Activated T-cell treated with anti-CD3 and anti-CD28 coated beads, Interleukin-2, amount 50 U/mL, for 72 hours (primary cell): ENCODE data around the gene AMOTL1. TPM values are rescaled to one million over a fixed set of nuclear protein-coding genes. Genes with fewer than 3 reads are reported as not detected.
A peak's percentile ranks its signal among the peaks of the same experiment; 100 is the strongest.
"Not testable (repeated sequence)": the region's sequence is repeated elsewhere in the genome, so short reads cannot be mapped to it uniquely, and the experiment has no call there.

Experiments
- ATAC-seq, 2 donors: fragments of 150-1000 bp; cut with Tn5 transposase; replicated peaks in 1 of 2; 2 replicates each; pipeline ENCODE4 v1.10.0; 2021; ENCODE audit warnings: moderate library complexity in 2 of 2, mild to moderate bottlenecking in 1 of 2
- DNase-seq, 2 donors: peaks; one replicate each; pipeline ENCODE4 v3.0.0; 2021 to 2022; ENCODE audit warnings: mixed read lengths in 1 of 2
- H3K27ac Mint-ChIP-seq: one replicate; pipeline ENCODE4 v1.8.0; 2022; ENCODE audit warnings: mild to moderate bottlenecking, moderate library complexity, mixed read lengths
- H3K27me3 Mint-ChIP-seq: one replicate; pipeline ENCODE4 v1.8.0; 2022; ENCODE audit warnings: low read depth, mixed read lengths
- H3K36me3 Mint-ChIP-seq, 2 donors: one replicate each; pipeline ENCODE4 v1.8.0; 2022; ENCODE audit warnings: mixed read lengths in 2 of 2, mild to moderate bottlenecking in 1 of 2; ENCODE audit not compliant: insufficient read depth in 2 of 2
- H3K4me1 Mint-ChIP-seq: one replicate; pipeline ENCODE4 v1.8.0; 2022; ENCODE audit warnings: low read depth, mixed read lengths
- H3K4me3 Mint-ChIP-seq, 2 donors: one replicate each; pipeline ENCODE4 v1.8.0; 2022; ENCODE audit warnings: mild to moderate bottlenecking in 2 of 2, mixed read lengths in 2 of 2, moderate library complexity in 2 of 2
- H3K9me3 Mint-ChIP-seq, 2 donors: one replicate each; pipeline ENCODE4 v1.8.0; 2022; ENCODE audit warnings: mixed read lengths in 2 of 2
- total RNA-seq, 2 donors: library from RNA; stranded (reverse); gene quantifications; one replicate each; pipeline ENCODE4 v1.2.3, GENCODE V29; 2022

AMOTL1 gene
- total RNA-seq, 2 donors from 2014 or later = 0.67 to 2.8 TPM

- Mint-ChIP-seq H3K4me3 (no peak overlapping the region), H3K4me1 (no peaks in the 10 kb centered on the region), H3K27me3 (no peaks in the 10 kb centered on the region), H3K9me3 (no peaks in the 10 kb centered on the region), H3K27ac (no peak overlapping the region), H3K36me3 (no peaks in the 10 kb centered on the region)
- ATAC-seq = no peak
- DNase-seq = no peak
These were observed 41.1 kb downstream of the AMOTL1 start for GRCh38 chr11:94809251-94809650.

GRCh38 chr11:94812724-94813720, 44.9 kb downstream of the AMOTL1 start:
- H3K4me3 Mint-ChIP-seq, H3K4me1 Mint-ChIP-seq, DNase-seq, ATAC-seq, H3K27ac Mint-ChIP-seq, H3K27me3 Mint-ChIP-seq, H3K36me3 Mint-ChIP-seq, H3K9me3 Mint-ChIP-seq: not testable (repeated sequence)

GRCh38 chr11:94814272-94814976, 46.3 kb downstream of the AMOTL1 start:
- Mint-ChIP-seq H3K27me3 (no peaks in the 10 kb centered on the region), H3K9me3 (no peaks in the 10 kb centered on the region), H3K4me3 (no peak overlapping the region)

GRCh38 chr11:94815705-94816344, 47.7 kb downstream of the AMOTL1 start:
- no peak overlapping the region for H3K27ac Mint-ChIP-seq
- ATAC-seq = no peak
- H3K27me3 Mint-ChIP-seq = no peaks in the 10 kb centered on the region
- no peak for DNase-seq
- H3K36me3 Mint-ChIP-seq = no peaks in the 10 kb centered on the region
- H3K4me3 Mint-ChIP-seq = no peak overlapping the region
- H3K4me1 Mint-ChIP-seq = no peaks in the 10 kb centered on the region
- no peaks in the 10 kb centered on the region for H3K9me3 Mint-ChIP-seq

More at GRCh38 chr11:94814272-94814976, 46.3 kb downstream of the AMOTL1 start:
- H3K27ac Mint-ChIP-seq = no peak overlapping the region
- ATAC-seq (no peak), DNase-seq (no peak)
- H3K36me3 Mint-ChIP-seq = no peaks in the 10 kb centered on the region
- H3K4me1 Mint-ChIP-seq = no peaks in the 10 kb centered on the region

GRCh38 chr11:94820480-94820879, 52.3 kb downstream of the AMOTL1 start:
- Mint-ChIP-seq H3K36me3 (no peaks in the 10 kb centered on the region), H3K27ac (no peak overlapping the region), H3K4me1 (no peaks in the 10 kb centered on the region), H3K4me3 (no peak overlapping the region), H3K9me3 (no peaks in the 10 kb centered on the region), H3K27me3 (no peaks in the 10 kb centered on the region)
- ATAC-seq = no peak
- DNase-seq = no peak

GRCh38 chr11:94821439-94821838, 53.3 kb downstream of the AMOTL1 start:
- Mint-ChIP-seq H3K4me3 (no peak overlapping the region), H3K27ac (no peak overlapping the region), H3K4me1 (no peaks in the 10 kb centered on the region), H3K27me3 (no peaks in the 10 kb centered on the region), H3K36me3 (no peaks in the 10 kb centered on the region), H3K9me3 (no peaks in the 10 kb centered on the region)
- DNase-seq = no peak
- no peak for ATAC-seq

- no peak overlapping the region for H3K4me3 Mint-ChIP-seq
- no peaks in the 10 kb centered on the region for H3K27me3 Mint-ChIP-seq
- no peaks in the 10 kb centered on the region for H3K36me3 Mint-ChIP-seq
These were observed 53.9 kb downstream of the AMOTL1 start for GRCh38 chr11:94822080-94822479.

GRCh38 chr11:94823102-94823732, 55.1 kb downstream of the AMOTL1 start:
- Mint-ChIP-seq H3K4me1 (no peaks in the 10 kb centered on the region), H3K27ac (no peak overlapping the region), H3K9me3 (no peaks in the 10 kb centered on the region), H3K27me3 (no peaks in the 10 kb centered on the region), H3K4me3 (no peak overlapping the region), H3K36me3 (no peaks in the 10 kb centered on the region)
- no peak for DNase-seq
- ATAC-seq = no peak

More at GRCh38 chr11:94822080-94822479, 53.9 kb downstream of the AMOTL1 start:
- Mint-ChIP-seq H3K27ac (no peak overlapping the region), H3K9me3 (no peaks in the 10 kb centered on the region), H3K4me1 (no peaks in the 10 kb centered on the region)
- DNase-seq (no peak), ATAC-seq (no peak)

GRCh38 chr11:94825031-94825430, 56.9 kb downstream of the AMOTL1 start:
- DNase-seq (no peak), ATAC-seq (no peak)
- H3K4me3 Mint-ChIP-seq = no peak overlapping the region
- no peaks in the 10 kb centered on the region for H3K9me3 Mint-ChIP-seq
- H3K36me3 Mint-ChIP-seq = no peaks in the 10 kb centered on the region
- H3K27ac Mint-ChIP-seq = no peak overlapping the region
- no peaks in the 10 kb centered on the region for H3K27me3 Mint-ChIP-seq
- no peaks in the 10 kb centered on the region for H3K4me1 Mint-ChIP-seq

- no peaks in the 10 kb centered on the region for H3K9me3 Mint-ChIP-seq
- no peak overlapping the region for H3K27ac Mint-ChIP-seq
- no peaks in the 10 kb centered on the region for H3K4me1 Mint-ChIP-seq
- H3K27me3 Mint-ChIP-seq = no peaks in the 10 kb centered on the region
- H3K4me3 Mint-ChIP-seq = no peak overlapping the region
- ATAC-seq (peak in 1 of 2 donors; percentile 43), DNase-seq (no peak)
- no peaks in the 10 kb centered on the region for H3K36me3 Mint-ChIP-seq
These were observed 57.3 kb downstream of the AMOTL1 start for GRCh38 chr11:94825481-94825880.

- Mint-ChIP-seq H3K4me1 (no peaks in the 10 kb centered on the region), H3K4me3 (no peak overlapping the region), H3K36me3 (no peaks in the 10 kb centered on the region), H3K9me3 (no peaks in the 10 kb centered on the region), H3K27ac (no peak overlapping the region), H3K27me3 (no peaks in the 10 kb centered on the region)
- DNase-seq (no peak), ATAC-seq (no peak)
These were observed 58.3 kb downstream of the AMOTL1 start for GRCh38 chr11:94826415-94826814.

- no peaks in the 10 kb centered on the region for H3K27me3 Mint-ChIP-seq
- no peak overlapping the region for H3K27ac Mint-ChIP-seq
- H3K4me3 Mint-ChIP-seq = no peak overlapping the region
- no peak for ATAC-seq
- no peaks in the 10 kb centered on the region for H3K4me1 Mint-ChIP-seq
- H3K9me3 Mint-ChIP-seq = no peaks in the 10 kb centered on the region
- no peaks in the 10 kb centered on the region for H3K36me3 Mint-ChIP-seq
- no peak for DNase-seq
These were observed 59.9 kb downstream of the AMOTL1 start for GRCh38 chr11:94828088-94828487.
